K562 (cell line): ENCODE measurements around the gene ATXN1. TPM values are rescaled to one million over a fixed set of nuclear protein-coding genes. Genes with fewer than 3 reads are reported as not detected.
A peak's percentile ranks its signal among the peaks of the same experiment; 100 is the strongest.

Source experiments
- CEBPG ChIP-seq, 3 experiments: fragments of 200-800 bp in 1 of 3; sonication (Bioruptor generic) in 1 of 3; sonication (generic) in 1 of 3; formaldehyde crosslinking in 1 of 3; IDR thresholded peaks in 2 of 3; conservative IDR thresholded peaks in 1 of 3; 2 replicates each; pipeline versions ENCODE4 v1.6.1 to v1.8.0; 2016 to 2022; ENCODE audit warnings: missing compliant biosample characterization in 2 of 3, missing genetic modification characterization in 2 of 3, mild to moderate bottlenecking in 1 of 3, missing genetic modification reagents in 1 of 3
- DPF2 ChIP-seq: fragments of 450-650 bp; IDR thresholded peaks from 2 replicates; pipeline ENCODE4 v1.6.1; 2016
- polyA plus RNA-seq, 8 experiments: library from polyadenylated mRNA; depleted of rRNA in 4 of 8; stranded (reverse) in 5 of 8; unstranded in 3 of 8; fragments of >200 nt; fragmentation: Nextera tagmentation in 2 of 8; fragmentation: Illumina TruSeq in 1 of 8; extraction: Ambion mirVana in 2 of 8; extraction: Trizol in 1 of 8; gene quantifications; 2 replicates each; pipeline versions ENCODE4 v1.2.1 to v1.2.3, GENCODE V29; 2011 to 2014; ENCODE audit warnings: inconsistent platforms in 1 of 8, missing spikeins in 1 of 8
- total RNA-seq, 7 experiments: library from RNA; depleted of rRNA in 6 of 7; stranded (reverse); fragments of >200 nt in 6 of 7; fragmentation: Illumina TruSeq in 2 of 7; extraction: Trizol in 2 of 7; gene quantifications; 2 replicates each; pipeline versions ENCODE4 v1.2.1 to v1.2.3, GENCODE V29; 2011 to 2021; ENCODE audit warnings: low replicate concordance in 1 of 7
- TF ChIP-seq, protein P1 (sequence below): fragments of 150-350 bp; conservative IDR thresholded peaks from 2 replicates; pipeline ENCODE4 v1.6.1; 2014; ENCODE audit warnings: low read length
- TF ChIP-seq, protein P2 (sequence below): fragments of 250-450 bp; sonication (Bioruptor Pico); IDR thresholded peaks from 2 replicates; pipeline ENCODE4 v1.4.0; 2020; ENCODE audit warnings: mild to moderate bottlenecking, moderate library complexity
- TF ChIP-seq, protein P3 (sequence below), 2 experiments: fragments of 450-650 bp; formaldehyde crosslinking in 1 of 2; IDR thresholded peaks; 2 replicates each; pipeline versions ENCODE4 v1.4.0 to v1.6.1; 2014 to 2020; ENCODE audit warnings: mild to moderate bottlenecking in 2 of 2, borderline replicate concordance in 1 of 2, low read depth in 1 of 2
- TF ChIP-seq, protein P4 (sequence below), 2 experiments: fragments of 450-650 bp in 1 of 2; sonication (generic) in 1 of 2; formaldehyde crosslinking in 1 of 2; IDR thresholded peaks in 1 of 2; conservative IDR thresholded peaks in 1 of 2; 2 replicates each; pipeline versions ENCODE4 v1.6.1 to v1.8.1; 2016 to 2023; ENCODE audit warnings: mild to moderate bottlenecking in 2 of 2, moderate library complexity in 2 of 2, inconsistent platforms in 1 of 2, missing genetic modification reagents in 1 of 2

The ATXN1 gene
- total and polyA plus RNA-seq, 9 of the 15 experiments (the other 6 are each of a cell fraction or from before 2014, with no cell fraction given): under 0.01 to 1.2 (median 0.58) TPM

DNA sequence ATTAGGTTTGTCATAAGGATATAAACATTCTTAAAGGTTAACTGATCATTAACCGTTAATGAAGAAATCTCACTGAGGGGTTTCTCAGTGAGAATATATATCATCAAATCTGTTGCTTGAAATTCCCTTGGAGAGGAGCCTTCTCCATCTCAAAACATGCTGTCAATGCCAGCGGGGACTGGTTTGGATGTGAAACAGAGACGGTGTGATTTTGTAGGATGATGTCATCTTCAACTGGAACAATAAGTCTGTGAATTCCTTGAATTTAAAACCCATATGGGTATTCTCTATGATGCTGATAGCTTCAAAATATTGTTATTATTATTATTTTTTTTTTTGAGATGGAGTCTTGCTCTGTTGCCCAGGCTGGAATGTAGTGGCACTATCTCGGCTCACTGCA lies 447.0 kb downstream of the ATXN1 start (continued):
- TF ChIP-seq, protein P1, sequence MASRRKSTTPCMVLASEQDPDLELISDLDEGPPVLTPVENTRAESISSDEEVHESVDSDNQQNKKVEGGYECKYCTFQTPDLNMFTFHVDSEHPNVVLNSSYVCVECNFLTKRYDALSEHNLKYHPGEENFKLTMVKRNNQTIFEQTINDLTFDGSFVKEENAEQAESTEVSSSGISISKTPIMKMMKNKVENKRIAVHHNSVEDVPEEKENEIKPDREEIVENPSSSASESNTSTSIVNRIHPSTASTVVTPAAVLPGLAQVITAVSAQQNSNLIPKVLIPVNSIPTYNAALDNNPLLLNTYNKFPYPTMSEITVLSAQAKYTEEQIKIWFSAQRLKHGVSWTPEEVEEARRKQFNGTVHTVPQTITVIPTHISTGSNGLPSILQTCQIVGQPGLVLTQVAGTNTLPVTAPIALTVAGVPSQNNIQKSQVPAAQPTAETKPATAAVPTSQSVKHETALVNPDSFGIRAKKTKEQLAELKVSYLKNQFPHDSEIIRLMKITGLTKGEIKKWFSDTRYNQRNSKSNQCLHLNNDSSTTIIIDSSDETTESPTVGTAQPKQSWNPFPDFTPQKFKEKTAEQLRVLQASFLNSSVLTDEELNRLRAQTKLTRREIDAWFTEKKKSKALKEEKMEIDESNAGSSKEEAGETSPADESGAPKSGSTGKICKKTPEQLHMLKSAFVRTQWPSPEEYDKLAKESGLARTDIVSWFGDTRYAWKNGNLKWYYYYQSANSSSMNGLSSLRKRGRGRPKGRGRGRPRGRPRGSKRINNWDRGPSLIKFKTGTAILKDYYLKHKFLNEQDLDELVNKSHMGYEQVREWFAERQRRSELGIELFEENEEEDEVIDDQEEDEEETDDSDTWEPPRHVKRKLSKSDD: no peak
- TF ChIP-seq, protein P2, sequence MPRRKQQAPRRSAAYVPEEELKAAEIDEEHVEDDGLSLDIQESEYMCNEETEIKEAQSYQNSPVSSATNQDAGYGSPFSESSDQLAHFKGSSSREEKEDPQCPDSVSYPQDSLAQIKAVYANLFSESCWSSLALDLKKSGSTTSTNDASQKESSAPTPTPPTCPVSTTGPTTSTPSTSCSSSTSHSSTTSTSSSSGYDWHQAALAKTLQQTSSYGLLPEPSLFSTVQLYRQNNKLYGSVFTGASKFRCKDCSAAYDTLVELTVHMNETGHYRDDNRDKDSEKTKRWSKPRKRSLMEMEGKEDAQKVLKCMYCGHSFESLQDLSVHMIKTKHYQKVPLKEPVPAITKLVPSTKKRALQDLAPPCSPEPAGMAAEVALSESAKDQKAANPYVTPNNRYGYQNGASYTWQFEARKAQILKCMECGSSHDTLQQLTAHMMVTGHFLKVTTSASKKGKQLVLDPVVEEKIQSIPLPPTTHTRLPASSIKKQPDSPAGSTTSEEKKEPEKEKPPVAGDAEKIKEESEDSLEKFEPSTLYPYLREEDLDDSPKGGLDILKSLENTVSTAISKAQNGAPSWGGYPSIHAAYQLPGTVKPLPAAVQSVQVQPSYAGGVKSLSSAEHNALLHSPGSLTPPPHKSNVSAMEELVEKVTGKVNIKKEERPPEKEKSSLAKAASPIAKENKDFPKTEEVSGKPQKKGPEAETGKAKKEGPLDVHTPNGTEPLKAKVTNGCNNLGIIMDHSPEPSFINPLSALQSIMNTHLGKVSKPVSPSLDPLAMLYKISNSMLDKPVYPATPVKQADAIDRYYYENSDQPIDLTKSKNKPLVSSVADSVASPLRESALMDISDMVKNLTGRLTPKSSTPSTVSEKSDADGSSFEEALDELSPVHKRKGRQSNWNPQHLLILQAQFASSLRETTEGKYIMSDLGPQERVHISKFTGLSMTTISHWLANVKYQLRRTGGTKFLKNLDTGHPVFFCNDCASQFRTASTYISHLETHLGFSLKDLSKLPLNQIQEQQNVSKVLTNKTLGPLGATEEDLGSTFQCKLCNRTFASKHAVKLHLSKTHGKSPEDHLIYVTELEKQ (CRISPR knock-in tag): no peak
- TF ChIP-seq CEBPG (CRISPR knock-in tag; IDR thresholded peaks at IDR 0.05): no peak
- no peak for TF ChIP-seq CEBPG (tag; conservative IDR thresholded peaks at IDR 0.05 in 1 of 2, IDR thresholded peaks at IDR 0.05 in 1 of 2)
- TF ChIP-seq, protein P3, sequence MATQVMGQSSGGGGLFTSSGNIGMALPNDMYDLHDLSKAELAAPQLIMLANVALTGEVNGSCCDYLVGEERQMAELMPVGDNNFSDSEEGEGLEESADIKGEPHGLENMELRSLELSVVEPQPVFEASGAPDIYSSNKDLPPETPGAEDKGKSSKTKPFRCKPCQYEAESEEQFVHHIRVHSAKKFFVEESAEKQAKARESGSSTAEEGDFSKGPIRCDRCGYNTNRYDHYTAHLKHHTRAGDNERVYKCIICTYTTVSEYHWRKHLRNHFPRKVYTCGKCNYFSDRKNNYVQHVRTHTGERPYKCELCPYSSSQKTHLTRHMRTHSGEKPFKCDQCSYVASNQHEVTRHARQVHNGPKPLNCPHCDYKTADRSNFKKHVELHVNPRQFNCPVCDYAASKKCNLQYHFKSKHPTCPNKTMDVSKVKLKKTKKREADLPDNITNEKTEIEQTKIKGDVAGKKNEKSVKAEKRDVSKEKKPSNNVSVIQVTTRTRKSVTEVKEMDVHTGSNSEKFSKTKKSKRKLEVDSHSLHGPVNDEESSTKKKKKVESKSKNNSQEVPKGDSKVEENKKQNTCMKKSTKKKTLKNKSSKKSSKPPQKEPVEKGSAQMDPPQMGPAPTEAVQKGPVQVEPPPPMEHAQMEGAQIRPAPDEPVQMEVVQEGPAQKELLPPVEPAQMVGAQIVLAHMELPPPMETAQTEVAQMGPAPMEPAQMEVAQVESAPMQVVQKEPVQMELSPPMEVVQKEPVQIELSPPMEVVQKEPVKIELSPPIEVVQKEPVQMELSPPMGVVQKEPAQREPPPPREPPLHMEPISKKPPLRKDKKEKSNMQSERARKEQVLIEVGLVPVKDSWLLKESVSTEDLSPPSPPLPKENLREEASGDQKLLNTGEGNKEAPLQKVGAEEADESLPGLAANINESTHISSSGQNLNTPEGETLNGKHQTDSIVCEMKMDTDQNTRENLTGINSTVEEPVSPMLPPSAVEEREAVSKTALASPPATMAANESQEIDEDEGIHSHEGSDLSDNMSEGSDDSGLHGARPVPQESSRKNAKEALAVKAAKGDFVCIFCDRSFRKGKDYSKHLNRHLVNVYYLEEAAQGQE (IDR thresholded peaks at IDR 0.05; ENCODE audit: borderline replicate concordance): 0 out of 2 replicates have a peak, but pooled peaks have one; percentile 17
- TF ChIP-seq, protein P3 (CRISPR knock-in tag; IDR thresholded peaks at IDR 0.05; ENCODE audit: low read depth): no peak
- TF ChIP-seq, protein P4, sequence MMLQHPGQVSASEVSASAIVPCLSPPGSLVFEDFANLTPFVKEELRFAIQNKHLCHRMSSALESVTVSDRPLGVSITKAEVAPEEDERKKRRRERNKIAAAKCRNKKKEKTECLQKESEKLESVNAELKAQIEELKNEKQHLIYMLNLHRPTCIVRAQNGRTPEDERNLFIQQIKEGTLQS (IDR thresholded peaks at IDR 0.05): peak; percentile 68
- TF ChIP-seq, protein P4 (CRISPR knock-in tag; conservative IDR thresholded peaks at IDR 0.05): no peak
- no peak for TF ChIP-seq DPF2
